ENCODE results near the gene FTSJ1. TPM values are rescaled to one million over a fixed set of nuclear protein-coding genes. Genes with fewer than 3 reads are reported as not detected.

Gene FTSJ1
- total RNA-seq, 1 donor from 2014 or later: 57.1 TPM

DNA sequence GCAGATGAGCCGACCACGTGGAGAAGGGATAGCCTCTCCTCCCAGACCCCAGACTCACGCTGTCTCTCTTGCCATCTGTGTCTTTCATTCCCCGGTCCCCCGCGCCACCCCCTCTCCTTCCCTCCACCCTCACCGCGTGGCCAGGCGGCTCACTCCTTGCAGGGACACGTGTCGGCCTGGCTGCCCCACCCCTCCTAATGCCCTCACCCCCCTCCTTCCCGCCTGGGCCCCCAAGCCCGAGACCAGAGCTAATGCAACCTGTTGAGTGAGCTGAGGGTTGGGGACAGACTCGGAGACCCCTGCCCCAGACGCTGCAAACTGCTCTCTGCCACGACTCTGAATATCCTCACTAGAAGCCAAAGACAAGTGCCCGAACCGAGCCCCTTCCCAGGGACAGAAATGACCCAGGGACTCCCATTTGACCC, 7.7 kb upstream of the FTSJ1 start:
- peaks cover 5% of the 10 kb centered on the region for H3K9me3 Mint-ChIP-seq (ENCODE audit: unreplicated experiment)
- H3K36me3 Mint-ChIP-seq (ENCODE audit: unreplicated experiment): no peaks in the 10 kb centered on the region
- H3K27me3 Mint-ChIP-seq (ENCODE audit: unreplicated experiment): no peaks in the 10 kb centered on the region
- H3K27ac Mint-ChIP-seq (ENCODE audit: unreplicated experiment): no peak overlapping the region
- TF ChIP-seq, protein P1, sequence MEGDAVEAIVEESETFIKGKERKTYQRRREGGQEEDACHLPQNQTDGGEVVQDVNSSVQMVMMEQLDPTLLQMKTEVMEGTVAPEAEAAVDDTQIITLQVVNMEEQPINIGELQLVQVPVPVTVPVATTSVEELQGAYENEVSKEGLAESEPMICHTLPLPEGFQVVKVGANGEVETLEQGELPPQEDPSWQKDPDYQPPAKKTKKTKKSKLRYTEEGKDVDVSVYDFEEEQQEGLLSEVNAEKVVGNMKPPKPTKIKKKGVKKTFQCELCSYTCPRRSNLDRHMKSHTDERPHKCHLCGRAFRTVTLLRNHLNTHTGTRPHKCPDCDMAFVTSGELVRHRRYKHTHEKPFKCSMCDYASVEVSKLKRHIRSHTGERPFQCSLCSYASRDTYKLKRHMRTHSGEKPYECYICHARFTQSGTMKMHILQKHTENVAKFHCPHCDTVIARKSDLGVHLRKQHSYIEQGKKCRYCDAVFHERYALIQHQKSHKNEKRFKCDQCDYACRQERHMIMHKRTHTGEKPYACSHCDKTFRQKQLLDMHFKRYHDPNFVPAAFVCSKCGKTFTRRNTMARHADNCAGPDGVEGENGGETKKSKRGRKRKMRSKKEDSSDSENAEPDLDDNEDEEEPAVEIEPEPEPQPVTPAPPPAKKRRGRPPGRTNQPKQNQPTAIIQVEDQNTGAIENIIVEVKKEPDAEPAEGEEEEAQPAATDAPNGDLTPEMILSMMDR (IDR thresholded peaks at IDR 0.05): no peak
- H3K4me3 Mint-ChIP-seq (ENCODE audit: unreplicated experiment): no peak overlapping the region
- no peak for DNase-seq (ENCODE audit: extremely low spot score, unreplicated experiment)
- peaks cover 18% of the 10 kb centered on the region for H3K4me1 Mint-ChIP-seq (ENCODE audit: unreplicated experiment)

DNA sequence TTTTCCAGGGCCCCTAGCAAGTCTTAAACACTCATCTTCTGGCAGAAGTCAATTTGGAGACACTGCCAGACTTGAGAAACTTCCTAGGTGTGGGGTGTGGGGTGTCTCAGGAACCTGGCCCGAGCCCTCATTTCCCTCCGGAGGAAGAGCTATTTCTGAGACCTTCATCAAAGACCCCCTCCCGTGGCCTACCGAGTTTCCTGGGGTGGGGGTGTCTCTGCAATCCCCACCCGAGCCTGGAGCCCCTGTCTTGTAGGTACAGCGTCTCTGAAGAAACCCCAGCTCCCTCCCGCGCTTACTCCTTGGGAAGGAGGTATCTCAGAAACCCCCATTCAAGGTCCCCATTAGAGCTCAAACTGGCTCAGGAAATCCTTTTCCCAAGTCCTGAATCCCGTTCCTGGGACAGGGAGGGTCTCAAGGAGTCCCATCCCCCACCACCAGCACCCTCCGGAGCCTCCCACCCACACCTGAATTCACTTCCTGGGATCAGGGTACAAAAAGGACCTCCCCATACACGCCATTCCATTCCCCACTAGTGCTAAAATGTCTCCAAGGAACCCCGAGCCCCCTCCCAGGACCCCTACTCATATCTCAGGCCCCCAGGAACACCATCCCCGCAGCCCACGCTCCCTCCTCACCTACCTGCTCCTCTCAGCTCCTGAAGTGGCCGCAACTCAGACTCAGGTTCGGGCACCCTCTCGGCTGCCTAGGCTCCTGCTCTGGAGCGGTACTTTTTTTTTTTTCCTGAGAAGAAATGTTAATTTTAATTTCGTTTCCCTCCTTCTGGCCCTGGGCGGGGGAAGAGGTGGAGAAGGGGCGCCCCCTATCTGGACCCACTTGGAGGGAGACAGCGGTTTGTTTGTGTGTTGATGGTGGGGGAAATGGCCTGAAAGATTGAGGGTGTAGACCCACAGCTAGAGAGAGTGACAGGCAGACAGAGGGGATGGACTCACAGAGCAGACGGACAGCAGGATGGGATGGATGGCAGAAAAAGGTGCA, 7.0 kb upstream of the FTSJ1 start:
- TF ChIP-seq, protein P1 (IDR thresholded peaks at IDR 0.05): no peak
- no peak for DNase-seq (ENCODE audit: extremely low spot score, unreplicated experiment)
- H3K27ac Mint-ChIP-seq (ENCODE audit: unreplicated experiment): no peak overlapping the region
- no peaks in the 10 kb centered on the region for H3K27me3 Mint-ChIP-seq (ENCODE audit: unreplicated experiment)
- no peak overlapping the region for H3K4me3 Mint-ChIP-seq (ENCODE audit: unreplicated experiment)
- H3K9me3 Mint-ChIP-seq (ENCODE audit: unreplicated experiment): peaks cover 3% of the 10 kb centered on the region
- H3K4me1 Mint-ChIP-seq (ENCODE audit: unreplicated experiment): peaks cover 25% of the 10 kb centered on the region
- H3K36me3 Mint-ChIP-seq (ENCODE audit: unreplicated experiment): no peaks in the 10 kb centered on the region

- DNase-seq (ENCODE audit: extremely low spot score, unreplicated experiment): no peak
- Mint-ChIP-seq H3K4me1 (ENCODE audit: unreplicated experiment) (peaks cover 25% of the 10 kb centered on the region), H3K36me3 (ENCODE audit: unreplicated experiment) (no peaks in the 10 kb centered on the region), H3K9me3 (ENCODE audit: unreplicated experiment) (no peaks in the 10 kb centered on the region), H3K27ac (ENCODE audit: unreplicated experiment) (no peak within 1 kb of the TSS), H3K4me3 (ENCODE audit: unreplicated experiment) (no peak within 1 kb of the TSS), H3K27me3 (ENCODE audit: unreplicated experiment) (no peaks in the 10 kb centered on the region)
- TF ChIP-seq, protein P1 (IDR thresholded peaks at IDR 0.05): no peak
These were observed 5.7 kb upstream of the FTSJ1 start, which contains the start of gene SLC38A5 for GRCh38 chrX:48470110-48470832. TSS of gene SLC38A5 (minus strand) at chrX:48470260. CDS start at chrX:48467924, 2,336 bp downstream.

- Mint-ChIP-seq H3K27ac (ENCODE audit: unreplicated experiment) (no peak overlapping the region), H3K4me1 (ENCODE audit: unreplicated experiment) (peaks cover 20% of the 10 kb centered on the region), H3K27me3 (ENCODE audit: unreplicated experiment) (no peaks in the 10 kb centered on the region), H3K4me3 (ENCODE audit: unreplicated experiment) (no peak overlapping the region), H3K9me3 (ENCODE audit: unreplicated experiment) (no peaks in the 10 kb centered on the region), H3K36me3 (ENCODE audit: unreplicated experiment) (no peaks in the 10 kb centered on the region)
- no peak for DNase-seq (ENCODE audit: extremely low spot score, unreplicated experiment)
- TF ChIP-seq, protein P1 (IDR thresholded peaks at IDR 0.05): no peak
These were observed 5.2 kb upstream of the FTSJ1 start for GRCh38 chrX:48470833-48471118.

- TF ChIP-seq, protein P1 (IDR thresholded peaks at IDR 0.05): no peak
- Mint-ChIP-seq H3K27ac (ENCODE audit: unreplicated experiment) (no peak overlapping the region), H3K36me3 (ENCODE audit: unreplicated experiment) (no peaks in the 10 kb centered on the region), H3K27me3 (ENCODE audit: unreplicated experiment) (no peaks in the 10 kb centered on the region), H3K4me3 (ENCODE audit: unreplicated experiment) (no peak overlapping the region), H3K4me1 (ENCODE audit: unreplicated experiment) (peaks cover 21% of the 10 kb centered on the region), H3K9me3 (ENCODE audit: unreplicated experiment) (no peaks in the 10 kb centered on the region)
- DNase-seq (ENCODE audit: extremely low spot score, unreplicated experiment): no peak
These were observed 4.5 kb upstream of the FTSJ1 start for GRCh38 chrX:48471504-48471903.

All from osteocyte (in vitro differentiated cells).